Measurements from ENCODE around the gene SPN.
"Not testable (repeated sequence)": the region's sequence is repeated elsewhere in the genome, so short reads cannot be mapped to it uniquely, and the experiment has no call there.

DNA sequence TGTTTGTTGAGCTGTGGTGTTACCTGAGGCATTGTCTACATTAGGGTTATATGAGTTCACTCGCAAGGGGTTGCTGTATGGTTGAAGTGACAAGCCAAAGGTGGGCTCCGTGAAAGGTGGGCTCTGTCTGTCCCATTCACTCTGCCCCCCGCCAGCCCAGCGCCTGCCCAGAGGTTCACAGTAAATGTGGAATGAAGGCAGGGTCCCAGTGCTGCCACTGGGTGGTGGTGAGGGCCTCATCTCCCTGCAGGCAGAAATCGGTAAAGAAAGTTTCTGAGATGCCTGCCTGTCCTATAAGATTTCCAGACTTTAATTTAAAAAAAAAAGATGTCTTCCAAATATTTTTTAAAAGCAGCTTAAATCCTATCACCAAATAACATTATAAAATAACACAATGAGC lies 26.7 kb upstream of the SPN start:
- TF ChIP-seq EZH2phosphoT487 (IDR thresholded peaks at IDR 0.05; ENCODE audit: insufficient read depth, low read depth); EZH2 (IDR thresholded peaks at IDR 0.05; ENCODE audit: insufficient read depth, poor library complexity, severe bottlenecking): not testable (repeated sequence)
